ENCODE data around the gene ZNF862. TPM values are rescaled to one million over a fixed set of nuclear protein-coding genes. Genes with fewer than 3 reads are reported as not detected.

ZNF862 gene
- total RNA-seq, 4 donors from 2014 or later, result 17.2 to 42.0 (median 29.4) TPM

DNA sequence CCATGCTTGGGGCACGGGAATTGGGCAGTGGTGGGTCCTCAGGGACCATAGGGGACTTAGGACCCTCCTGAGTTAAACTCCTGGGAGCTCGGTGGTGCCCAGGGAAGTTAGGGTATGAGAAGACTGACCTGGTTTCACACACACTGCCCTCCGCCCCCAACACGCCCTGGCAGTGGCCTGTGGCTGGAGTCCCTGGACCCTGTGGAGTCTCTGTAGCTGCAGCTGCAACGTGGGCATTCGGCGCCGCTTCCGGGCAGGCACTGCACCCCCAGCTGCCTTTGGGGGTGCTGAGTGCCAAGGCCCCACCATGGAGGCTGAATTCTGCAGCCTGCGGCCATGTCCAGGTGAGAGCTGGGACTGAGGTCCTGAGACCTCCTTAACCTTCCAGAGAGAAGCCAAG lies 29.9 kb upstream of the ZNF862 start:
- Histone ChIP-seq H3K27me3 (no peaks in the 10 kb centered on the region), H3K27ac (no peak overlapping the region), H3K4me1 (no peaks in the 10 kb centered on the region), H3K36me3 (no peaks in the 10 kb centered on the region), H3K4me3 (no peak overlapping the region), H3K9me3 (no peaks in the 10 kb centered on the region)
- TF ChIP-seq, protein P1, sequence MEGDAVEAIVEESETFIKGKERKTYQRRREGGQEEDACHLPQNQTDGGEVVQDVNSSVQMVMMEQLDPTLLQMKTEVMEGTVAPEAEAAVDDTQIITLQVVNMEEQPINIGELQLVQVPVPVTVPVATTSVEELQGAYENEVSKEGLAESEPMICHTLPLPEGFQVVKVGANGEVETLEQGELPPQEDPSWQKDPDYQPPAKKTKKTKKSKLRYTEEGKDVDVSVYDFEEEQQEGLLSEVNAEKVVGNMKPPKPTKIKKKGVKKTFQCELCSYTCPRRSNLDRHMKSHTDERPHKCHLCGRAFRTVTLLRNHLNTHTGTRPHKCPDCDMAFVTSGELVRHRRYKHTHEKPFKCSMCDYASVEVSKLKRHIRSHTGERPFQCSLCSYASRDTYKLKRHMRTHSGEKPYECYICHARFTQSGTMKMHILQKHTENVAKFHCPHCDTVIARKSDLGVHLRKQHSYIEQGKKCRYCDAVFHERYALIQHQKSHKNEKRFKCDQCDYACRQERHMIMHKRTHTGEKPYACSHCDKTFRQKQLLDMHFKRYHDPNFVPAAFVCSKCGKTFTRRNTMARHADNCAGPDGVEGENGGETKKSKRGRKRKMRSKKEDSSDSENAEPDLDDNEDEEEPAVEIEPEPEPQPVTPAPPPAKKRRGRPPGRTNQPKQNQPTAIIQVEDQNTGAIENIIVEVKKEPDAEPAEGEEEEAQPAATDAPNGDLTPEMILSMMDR (IDR thresholded peaks at IDR 0.05), result no peak
- no peak for TF ChIP-seq EP300 (IDR thresholded peaks at IDR 0.05)
- TF ChIP-seq POLR2A (IDR thresholded peaks at IDR 0.05), result no peak
- DNase-seq (ENCODE audit: low spot score in 2 of 2), result no peak
- whole genome bisulfite sequencing, 2 donors, result 77 to 94% methylated on average over 3 to 10 of the region's 10 CpGs

DNA sequence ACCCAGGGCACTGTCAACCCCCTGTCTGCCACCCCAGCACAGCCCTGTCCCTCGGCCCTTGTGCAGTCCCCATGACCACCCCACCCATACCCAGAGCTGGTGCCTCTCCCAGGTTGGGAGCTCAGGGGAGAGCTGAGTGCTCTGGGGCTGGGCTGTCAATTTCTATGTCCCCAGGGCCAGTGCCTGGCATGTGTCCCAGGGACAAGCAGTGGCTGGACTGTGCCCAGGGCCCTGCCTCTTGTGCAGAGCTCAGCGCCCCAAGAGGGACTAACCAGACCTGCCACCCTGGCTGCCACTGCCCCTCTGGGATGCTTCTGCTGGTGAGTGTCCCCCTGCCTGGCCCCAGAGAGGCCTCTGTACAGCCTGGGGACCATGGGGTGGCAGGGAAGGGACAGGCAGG lies 29.0 kb upstream of the ZNF862 start:
- H3K9me3 ChIP-seq, result no peaks in the 10 kb centered on the region
- no peak overlapping the region for H3K27ac ChIP-seq
- DNase-seq (ENCODE audit: low spot score in 2 of 2), result no peak
- H3K4me1 ChIP-seq, result no peaks in the 10 kb centered on the region
- TF ChIP-seq POLR2A (IDR thresholded peaks at IDR 0.05), result no peak
- TF ChIP-seq, protein P1 (IDR thresholded peaks at IDR 0.05), result no peak
- no peak for TF ChIP-seq EP300 (IDR thresholded peaks at IDR 0.05)
- no peaks in the 10 kb centered on the region for H3K27me3 ChIP-seq
- H3K36me3 ChIP-seq, result no peaks in the 10 kb centered on the region
- no peak overlapping the region for H3K4me3 ChIP-seq
- 71 to 100% methylated on average over 1 to 2 of the region's 2 CpGs for WGBS, 2 donors

DNA sequence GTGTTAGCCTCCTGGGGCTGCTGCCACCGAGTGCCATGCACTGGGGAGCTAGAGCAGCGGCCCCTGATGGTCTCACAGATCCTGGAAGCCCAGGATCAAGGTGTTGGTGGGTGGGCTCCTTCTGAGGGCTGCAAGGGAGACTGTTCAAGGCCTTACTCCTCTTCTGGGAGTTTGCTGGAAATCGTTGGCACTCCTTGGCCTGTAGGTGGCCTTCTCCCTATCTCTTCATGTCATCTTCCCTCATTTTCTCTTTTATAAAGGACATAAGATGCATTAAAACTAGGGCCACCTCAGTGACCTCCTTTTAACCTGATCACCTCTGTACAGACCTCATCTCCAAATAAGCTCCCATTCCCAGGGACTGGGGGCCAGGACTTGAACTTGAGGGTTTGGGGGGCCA lies 27.0 kb upstream of the ZNF862 start:
- H3K4me3 ChIP-seq, result no peak overlapping the region
- 29 to 32% methylated on average over 3 of the region's 3 CpGs for WGBS, 2 donors
- no peak for DNase-seq (ENCODE audit: low spot score in 2 of 2)
- TF ChIP-seq, protein P1 (IDR thresholded peaks at IDR 0.05), result no peak
- TF ChIP-seq EP300 (IDR thresholded peaks at IDR 0.05), result no peak
- no peak for TF ChIP-seq POLR2A (IDR thresholded peaks at IDR 0.05)
- H3K4me1 ChIP-seq, result no peaks in the 10 kb centered on the region
- no peak overlapping the region for H3K27ac ChIP-seq
- peaks cover 0 to 5% of the 10 kb centered on the region in 2 donors for H3K27me3 ChIP-seq
- no peaks in the 10 kb centered on the region for H3K9me3 ChIP-seq
- no peaks in the 10 kb centered on the region for H3K36me3 ChIP-seq

DNA sequence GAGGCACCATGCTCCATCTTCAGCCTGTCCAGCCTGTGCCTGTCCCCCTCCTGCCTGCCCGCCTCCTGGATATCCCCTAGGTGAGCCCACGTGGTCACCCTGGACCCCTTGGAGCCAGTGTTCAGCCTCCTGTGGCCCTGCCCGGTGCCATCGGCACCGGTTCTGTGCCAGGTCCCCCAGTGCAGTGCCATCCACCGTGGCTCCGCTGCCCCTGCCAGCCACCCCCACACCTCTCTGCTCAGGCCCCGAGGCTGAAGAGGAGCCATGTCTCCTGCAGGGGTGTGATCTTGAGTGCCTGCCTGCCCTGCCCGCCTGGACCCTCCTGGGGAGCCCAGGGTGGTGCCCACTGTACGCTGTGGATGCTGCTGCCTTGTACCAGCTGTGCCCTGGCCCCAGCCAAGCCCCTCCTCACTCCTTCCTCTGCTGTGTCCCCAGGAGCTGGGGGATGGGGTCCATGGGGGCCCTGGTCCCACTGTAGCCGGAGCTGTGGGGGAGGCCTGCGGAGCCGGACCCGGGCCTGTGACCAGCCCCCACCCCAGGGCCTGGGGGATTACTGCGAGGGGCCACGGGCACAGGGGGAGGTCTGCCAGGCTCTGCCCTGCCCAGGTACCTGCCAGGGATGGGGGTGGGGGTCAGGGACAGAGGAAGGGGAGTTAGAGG lies 26.2 kb upstream of the ZNF862 start:
- Histone ChIP-seq H3K4me3 (no peak overlapping the region), H3K4me1 (no peaks in the 10 kb centered on the region), H3K36me3 (no peaks in the 10 kb centered on the region), H3K27ac (no peak overlapping the region), H3K9me3 (no peaks in the 10 kb centered on the region), H3K27me3 (peaks cover 0 to 5% of the 10 kb centered on the region in 2 donors)
- WGBS, 2 donors, result 85 to 99% methylated on average over 11 to 14 of the region's 16 CpGs
- no peak for DNase-seq (ENCODE audit: low spot score in 2 of 2)
- no peak for TF ChIP-seq EP300 (IDR thresholded peaks at IDR 0.05)

DNA sequence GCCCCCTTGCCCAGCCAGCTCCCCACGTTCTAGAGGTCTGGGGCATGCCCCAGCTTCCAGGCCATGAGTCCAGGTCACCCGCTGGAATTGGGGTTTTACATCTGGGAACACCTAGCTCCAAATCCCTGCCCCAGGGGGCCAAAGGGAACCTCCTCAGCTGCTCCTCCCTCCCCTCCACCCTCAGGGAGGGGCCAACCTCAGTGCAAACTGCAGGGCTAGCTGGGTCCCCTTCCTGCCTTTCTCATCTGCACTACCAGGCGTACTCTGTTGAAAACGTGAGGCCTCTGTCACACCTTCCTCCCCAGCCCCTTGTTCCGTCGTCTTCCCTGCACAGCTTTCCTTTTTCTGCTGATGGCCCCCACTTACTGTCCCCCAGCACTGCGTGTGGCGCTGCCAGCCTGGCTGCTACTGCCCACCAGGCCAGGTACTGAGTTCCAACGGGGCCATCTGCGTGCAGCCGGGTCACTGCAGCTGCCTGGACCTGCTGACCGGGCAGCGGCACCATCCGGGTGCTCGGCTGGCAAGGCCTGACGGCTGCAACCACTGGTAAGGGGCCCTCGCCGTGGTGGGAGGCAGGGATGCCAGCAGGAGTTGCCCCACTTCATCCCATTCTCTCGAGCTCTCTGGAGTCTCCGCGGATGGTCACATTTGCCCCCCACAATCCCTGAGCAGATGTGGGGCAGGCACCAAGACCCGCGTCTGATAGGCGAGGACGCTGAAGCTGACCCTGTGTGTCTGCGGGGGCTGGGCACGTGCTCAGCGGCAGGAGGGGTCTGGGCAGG lies 24.7 kb upstream of the ZNF862 start:
- TF ChIP-seq POLR2A (IDR thresholded peaks at IDR 0.05) (no peak), EP300 (IDR thresholded peaks at IDR 0.05) (no peak)
- TF ChIP-seq, protein P1 (IDR thresholded peaks at IDR 0.05), result no peak
- DNase-seq (ENCODE audit: low spot score in 2 of 2), result no peak
- H3K9me3 ChIP-seq, result no peaks in the 10 kb centered on the region
- 84 to 87% methylated on average over 24 to 28 of the region's 28 CpGs for WGBS, 2 donors
- H3K27me3 ChIP-seq, result peaks cover 0 to 5% of the 10 kb centered on the region in 2 donors
- H3K4me3 ChIP-seq, result no peak overlapping the region
- no peak overlapping the region for H3K27ac ChIP-seq
- no peaks in the 10 kb centered on the region for H3K36me3 ChIP-seq
- no peaks in the 10 kb centered on the region for H3K4me1 ChIP-seq
